HG03064 (cell line): ENCODE results near the gene HSPG2.
"Not testable (repeated sequence)": the region's sequence is repeated elsewhere in the genome, so short reads cannot be mapped to it uniquely, and the experiment has no call there.

ENCODE experiments used
- ATAC-seq: cut with Tn5 transposase; IDR thresholded peaks from one replicate; pipeline ENCODE4 v1.9.1; 2021; ENCODE audit warnings: low read depth; ENCODE audit not compliant: unreplicated experiment

HSPG2 gene

GRCh38 chr1:21914880-21915640 lies 22.1 kb downstream of the HSPG2 start:
- no peak for ATAC-seq

- no peak for ATAC-seq
These were observed 22.7 kb downstream of the HSPG2 start for GRCh38 chr1:21914450-21914849.

- ATAC-seq, result no peak
These were observed 23.3 kb downstream of the HSPG2 start for GRCh38 chr1:21913763-21914162.

- ATAC-seq, result no peak
These were observed 23.9 kb downstream of the HSPG2 start for GRCh38 chr1:21913258-21913657.

GRCh38 chr1:21912038-21912758 lies 24.9 kb downstream of the HSPG2 start:
- no peak for ATAC-seq

- ATAC-seq, result no peak
These were observed 25.7 kb downstream of the HSPG2 start for GRCh38 chr1:21911205-21912001.

GRCh38 chr1:21910558-21911204 lies 26.4 kb downstream of the HSPG2 start:
- ATAC-seq, result no peak

- ATAC-seq, result no peak
These were observed 27.2 kb downstream of the HSPG2 start for GRCh38 chr1:21909787-21910503.

- no peak for ATAC-seq
These were observed 27.8 kb downstream of the HSPG2 start for GRCh38 chr1:21909286-21909759.

GRCh38 chr1:21907737-21908534 lies 29.2 kb downstream of the HSPG2 start:
- not testable (repeated sequence) for ATAC-seq

GRCh38 chr1:21907079-21907418 lies 30.1 kb downstream of the HSPG2 start:
- ATAC-seq, result no peak

- no peak for ATAC-seq
These were observed 30.7 kb downstream of the HSPG2 start for GRCh38 chr1:21906173-21907078.

- no peak for ATAC-seq
These were observed 32.2 kb downstream of the HSPG2 start for GRCh38 chr1:21904704-21905520.

- ATAC-seq, result no peak
These were observed 32.7 kb downstream of the HSPG2 start for GRCh38 chr1:21904454-21904703.

GRCh38 chr1:21903638-21904453 lies 33.3 kb downstream of the HSPG2 start:
- ATAC-seq, result no peak

- no peak for ATAC-seq
These were observed 34.8 kb downstream of the HSPG2 start for GRCh38 chr1:21902026-21903012.
